ENCODE results near the gene GRAMD4.
A peak's percentile ranks its signal among the peaks of the same experiment; 100 is the strongest.

The GRAMD4 gene

GRCh38 chr22:46668116-46668515 lies 47.9 kb downstream of the GRAMD4 start:
- ChIA-PET POLR2A (ENCODE audit: low non-redundant PET) (no interaction called here), CTCF (no interaction called here)
- TF ChIP-seq CTCF (conservative IDR thresholded peaks at IDR 0.05; ENCODE audit: low read depth): no peak
- peak overlapping the region; percentile 16; the same call in 1 of the 2 replicates for H3K27ac ChIP-seq
- DNase-seq (ENCODE audit: low spot score): no peak

- no peak for TF ChIP-seq CTCF (conservative IDR thresholded peaks at IDR 0.05; ENCODE audit: low read depth)
- no peak for DNase-seq (ENCODE audit: low spot score)
- POLR2A ChIA-PET (ENCODE audit: low non-redundant PET): no interaction called here
- CTCF ChIA-PET: no interaction called here
- H3K27ac ChIP-seq: no peak overlapping the region
These were observed 49.0 kb downstream of the GRAMD4 start for GRCh38 chr22:46669201-46669600.

- CTCF ChIA-PET: interaction anchor here (0.5 kb wide), 1 partner anchor 10 kb away, joined by 3 read pairs; no protein-coding TSS in a partner anchor
These were observed 51.7 kb downstream of the GRAMD4 start for GRCh38 chr22:46671824-46672432.

GRCh38 chr22:46672731-46673130 lies 52.5 kb downstream of the GRAMD4 start:
- POLR2A ChIA-PET (ENCODE audit: low non-redundant PET): no interaction called here
- no peak for DNase-seq (ENCODE audit: low spot score)
- CTCF ChIA-PET: no interaction called here
- H3K27ac ChIP-seq: no peak overlapping the region
- no peak for TF ChIP-seq CTCF (conservative IDR thresholded peaks at IDR 0.05; ENCODE audit: low read depth)

More at GRCh38 chr22:46671824-46672432, 51.7 kb downstream of the GRAMD4 start:
- no peak overlapping the region for H3K27ac ChIP-seq
- POLR2A ChIA-PET (ENCODE audit: low non-redundant PET): no interaction called here
- no peak for DNase-seq (ENCODE audit: low spot score)
- TF ChIP-seq CTCF (conservative IDR thresholded peaks at IDR 0.05; ENCODE audit: low read depth): no peak

- ChIA-PET CTCF (no interaction called here), POLR2A (ENCODE audit: low non-redundant PET) (no interaction called here)
- no peak for DNase-seq (ENCODE audit: low spot score)
- no peak for TF ChIP-seq CTCF (conservative IDR thresholded peaks at IDR 0.05; ENCODE audit: low read depth)
- no peak overlapping the region for H3K27ac ChIP-seq
These were observed 53.0 kb downstream of the GRAMD4 start for GRCh38 chr22:46673205-46673604.

- H3K27ac ChIP-seq: peak overlapping the region; percentile 30; the same call in 1 of the 2 replicates
- CTCF ChIA-PET: no interaction called here
- POLR2A ChIA-PET (ENCODE audit: low non-redundant PET): no interaction called here
- TF ChIP-seq CTCF (conservative IDR thresholded peaks at IDR 0.05; ENCODE audit: low read depth): no peak
- DNase-seq (ENCODE audit: low spot score): no peak
These were observed 53.6 kb downstream of the GRAMD4 start for GRCh38 chr22:46673662-46674236.

All from RWPE1 (cell line).